GM10248 (cell line): ENCODE data around the gene STAB1.

Experiments used
- CTCF ChIA-PET: fragments of 300-600 bp; sonication (Branson Sonifier 250); formaldehyde crosslinking; extraction: SDS; loops from one replicate; lab custom pipeline; 2021; ENCODE audit warnings: antibody characterized with exemption; lab: Yijun Ruan, JAX
- POLR2A ChIA-PET: fragments of 350-650 bp; sonication (Branson Sonifier 250); formaldehyde crosslinking; extraction: SDS; loops from one replicate; lab custom pipeline; 2020; ENCODE audit warnings: antibody characterized with exemption; lab: Yijun Ruan, JAX
- DNase-seq: peaks from one replicate; pipeline ENCODE4 v3.0.0; 2012; ENCODE audit errors: extremely low spot score
- TF ChIP-seq, protein P1 (sequence below): IDR thresholded peaks from 2 replicates; pipeline ENCODE4 v1.5.1; 2012; ENCODE audit warnings: mild to moderate bottlenecking, low read depth; ENCODE audit errors: extremely low read depth, missing control alignments, control extremely low read depth

STAB1 gene

DNA sequence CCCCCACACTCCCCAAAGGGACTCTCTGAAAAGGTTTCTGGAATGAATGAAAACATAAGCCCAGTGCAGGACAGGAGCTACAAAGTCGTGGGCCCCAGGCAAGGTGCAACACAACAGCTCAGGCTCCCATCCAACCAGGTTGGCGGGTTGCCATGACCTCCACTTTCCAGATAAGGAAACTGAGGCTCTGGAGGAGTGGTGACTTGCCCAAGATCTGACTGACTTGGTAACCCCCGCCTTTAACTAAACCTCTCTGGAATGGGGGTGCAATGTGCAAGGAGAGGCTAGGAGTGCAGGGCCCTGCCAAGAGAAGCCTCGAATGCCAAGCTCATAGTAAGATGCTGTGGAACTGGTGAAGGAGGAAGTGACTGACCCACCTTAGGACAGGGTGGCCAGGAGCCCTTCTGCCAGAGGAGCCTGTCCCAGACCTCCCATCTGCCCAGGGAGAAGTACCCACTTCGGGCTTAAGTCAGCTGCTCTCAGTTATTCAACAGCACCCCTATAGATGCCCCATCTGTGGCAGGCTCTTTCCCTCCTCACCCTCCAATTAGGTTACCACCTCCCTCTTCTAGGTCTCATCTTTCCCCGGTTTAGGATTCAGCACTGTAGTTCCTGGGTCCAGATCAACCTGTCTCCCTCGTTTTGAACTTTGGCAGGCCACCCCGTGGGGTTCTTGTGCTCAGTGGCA, 40.7 kb upstream of the STAB1 start:
- no peak for DNase-seq
- TF ChIP-seq, protein P1, sequence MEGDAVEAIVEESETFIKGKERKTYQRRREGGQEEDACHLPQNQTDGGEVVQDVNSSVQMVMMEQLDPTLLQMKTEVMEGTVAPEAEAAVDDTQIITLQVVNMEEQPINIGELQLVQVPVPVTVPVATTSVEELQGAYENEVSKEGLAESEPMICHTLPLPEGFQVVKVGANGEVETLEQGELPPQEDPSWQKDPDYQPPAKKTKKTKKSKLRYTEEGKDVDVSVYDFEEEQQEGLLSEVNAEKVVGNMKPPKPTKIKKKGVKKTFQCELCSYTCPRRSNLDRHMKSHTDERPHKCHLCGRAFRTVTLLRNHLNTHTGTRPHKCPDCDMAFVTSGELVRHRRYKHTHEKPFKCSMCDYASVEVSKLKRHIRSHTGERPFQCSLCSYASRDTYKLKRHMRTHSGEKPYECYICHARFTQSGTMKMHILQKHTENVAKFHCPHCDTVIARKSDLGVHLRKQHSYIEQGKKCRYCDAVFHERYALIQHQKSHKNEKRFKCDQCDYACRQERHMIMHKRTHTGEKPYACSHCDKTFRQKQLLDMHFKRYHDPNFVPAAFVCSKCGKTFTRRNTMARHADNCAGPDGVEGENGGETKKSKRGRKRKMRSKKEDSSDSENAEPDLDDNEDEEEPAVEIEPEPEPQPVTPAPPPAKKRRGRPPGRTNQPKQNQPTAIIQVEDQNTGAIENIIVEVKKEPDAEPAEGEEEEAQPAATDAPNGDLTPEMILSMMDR = no peak
- ChIA-PET CTCF (interaction anchor here (1.2 to 17.8 kb wide), 4 partner anchors 8 to 24 kb away, joined by 3 to 345 read pairs (median 4); partner anchors contain the start of gene SEMA3G), POLR2A (no interaction called here)

DNA sequence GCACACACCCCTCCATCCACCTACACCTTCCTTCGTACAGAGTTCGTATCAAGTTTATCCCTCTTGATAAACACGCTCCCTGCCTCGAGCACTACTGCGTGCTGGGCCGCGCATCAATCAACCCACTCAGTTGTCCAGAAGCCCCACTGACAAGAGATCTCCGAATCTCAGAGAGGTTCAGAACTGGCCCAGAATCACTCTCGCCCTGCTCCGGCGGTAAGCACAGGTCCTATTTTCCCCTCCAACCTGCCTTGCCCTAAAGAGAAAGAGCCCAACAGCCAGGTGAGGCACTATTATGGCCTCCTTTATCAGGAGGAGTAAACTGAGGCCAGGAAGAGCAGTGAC, 40.2 kb upstream of the STAB1 start:
- DNase-seq = no peak
- POLR2A ChIA-PET = no interaction called here
- TF ChIP-seq, protein P1 = no peak
- CTCF ChIA-PET = interaction anchor here (1.2 to 17.8 kb wide), 3 partner anchors 13 to 42 kb away, joined by 3 to 345 read pairs (median 5); no protein-coding TSS in a partner anchor

DNA sequence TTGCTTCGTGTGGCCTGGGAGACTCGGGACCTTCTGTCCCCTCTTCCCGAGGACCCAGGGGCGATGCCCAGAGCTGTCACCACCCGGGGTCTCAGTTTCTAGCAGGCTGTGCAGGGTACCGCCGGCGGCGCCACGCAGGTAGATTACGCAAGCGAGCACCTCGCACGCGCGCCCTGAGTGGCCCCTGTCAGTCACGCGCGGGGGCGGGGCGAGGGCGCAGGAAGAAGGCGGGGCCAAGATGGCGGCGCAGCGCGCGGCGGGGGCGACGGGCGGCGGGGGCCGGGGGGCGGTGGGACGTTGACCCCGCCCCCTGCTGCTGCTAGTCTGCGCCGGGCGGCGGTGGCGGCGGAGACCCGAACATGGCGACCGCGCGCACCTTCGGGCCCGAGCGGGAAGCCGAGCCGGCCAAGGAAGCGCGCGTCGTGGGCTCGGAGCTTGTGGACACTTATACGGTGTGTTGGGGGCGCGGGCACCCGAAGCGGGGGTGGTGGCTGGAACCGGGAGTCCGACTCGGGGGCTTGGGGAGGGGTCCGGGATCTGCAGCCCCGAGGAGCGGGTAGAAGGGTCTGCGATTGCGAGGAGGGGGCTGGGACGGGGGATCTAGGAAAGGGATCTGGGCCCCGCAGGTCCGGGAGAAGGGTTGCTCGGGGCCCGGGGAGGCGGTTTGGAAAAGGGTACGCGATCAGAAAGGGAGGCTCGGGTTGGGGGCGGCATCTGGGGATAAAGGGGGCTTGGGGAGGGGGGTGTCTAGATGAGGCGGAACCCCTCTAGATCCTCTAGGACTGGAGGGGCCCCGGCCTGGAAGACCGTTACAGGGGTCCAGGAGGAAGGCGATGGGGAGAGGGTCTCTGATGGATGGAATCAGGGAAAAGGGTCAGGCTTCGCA, 39.6 kb upstream of the STAB1 start, which contains the start of gene NISCH:
NISCH (plus strand) TSS at position 322 of the 886 bp plus-strand sequence; CDS start at position 360, 38 bp downstream.
- peak; percentile 98 for DNase-seq
- POLR2A ChIA-PET = no interaction called here
- CTCF ChIA-PET = interaction anchor here (1.7 to 7.9 kb wide), 3 partner anchors 9 to 43 kb away, joined by 5 to 60 read pairs (median 53); partner anchors contain the start of gene SEMA3G
- TF ChIP-seq, protein P1 = no peak

DNA sequence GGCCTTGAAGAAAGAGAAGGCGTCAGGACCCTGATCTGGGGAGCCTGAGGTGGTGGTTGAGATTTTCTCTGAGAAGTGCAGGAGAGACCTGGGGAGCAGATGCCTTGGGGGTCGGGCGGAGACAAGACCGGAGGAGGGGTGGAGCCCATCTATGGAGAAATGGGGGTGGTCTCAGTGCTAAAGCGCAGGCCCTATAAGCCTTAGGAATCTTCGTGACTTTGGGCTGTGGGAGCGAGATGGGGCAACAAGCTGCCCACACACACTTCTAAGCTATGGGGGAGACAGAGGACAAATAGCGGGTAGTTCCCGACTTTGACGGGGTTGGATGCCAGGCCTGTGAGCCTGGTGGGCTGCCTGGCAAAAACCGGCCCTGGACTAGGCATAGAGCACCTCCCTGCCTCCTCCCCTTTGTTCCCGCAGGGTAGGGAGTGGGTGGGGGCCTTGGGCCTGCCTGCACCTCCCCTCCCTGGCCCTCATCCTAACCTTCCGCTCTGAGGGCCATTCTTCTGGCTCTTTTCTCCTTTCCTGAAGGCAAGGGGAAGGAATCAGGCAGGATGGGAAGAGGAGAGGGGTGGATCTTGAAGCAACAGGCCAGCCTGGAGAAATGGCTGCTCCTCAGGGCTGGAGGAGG, 38.9 kb upstream of the STAB1 start:
- ChIA-PET CTCF (interaction anchor here (1.7 to 7.9 kb wide), 3 partner anchors 9 to 44 kb away, joined by 5 to 60 read pairs (median 53); partner anchors contain the start of gene SEMA3G), POLR2A (no interaction called here)
- TF ChIP-seq, protein P1 = no peak
- no peak for DNase-seq

DNA sequence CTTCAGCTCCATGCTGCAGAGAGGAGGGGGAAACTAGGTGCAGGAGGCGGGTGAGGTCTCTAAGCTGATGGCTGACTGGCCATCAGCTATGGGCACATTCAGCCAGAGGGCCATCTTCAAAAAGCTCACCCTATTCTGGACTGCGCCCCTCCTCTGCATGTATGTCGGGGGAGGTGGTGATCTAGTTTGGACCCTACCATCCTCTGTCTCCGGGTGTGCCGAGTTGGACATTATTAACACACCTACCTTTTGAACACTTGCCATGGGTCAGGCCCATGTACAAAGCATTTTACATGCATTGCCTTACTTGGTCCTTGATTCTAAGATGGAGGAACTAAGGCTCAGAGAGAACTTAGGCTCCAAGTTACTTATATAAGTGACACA, 38.3 kb upstream of the STAB1 start:
- TF ChIP-seq, protein P1 = no peak
- ChIA-PET CTCF (interaction anchor here (1.7 to 7.9 kb wide), 3 partner anchors 10 to 44 kb away, joined by 5 to 60 read pairs (median 53); partner anchors contain the start of gene SEMA3G), POLR2A (no interaction called here)
- DNase-seq = no peak
